SH-SY5Y (cell line): ENCODE results near the gene ARHGAP33.

ENCODE experiments used
- GATA2 ChIP-seq: IDR thresholded peaks from 2 replicates; pipeline ENCODE4 v1.6.1; 2011; ENCODE audit warnings: mild to moderate bottlenecking, low read depth, low read length
- GATA3 ChIP-seq: IDR thresholded peaks from 2 replicates; pipeline ENCODE4 v1.6.1; 2011; ENCODE audit warnings: low read depth, mild to moderate bottlenecking, low read length, moderate library complexity

The ARHGAP33 gene

DNA sequence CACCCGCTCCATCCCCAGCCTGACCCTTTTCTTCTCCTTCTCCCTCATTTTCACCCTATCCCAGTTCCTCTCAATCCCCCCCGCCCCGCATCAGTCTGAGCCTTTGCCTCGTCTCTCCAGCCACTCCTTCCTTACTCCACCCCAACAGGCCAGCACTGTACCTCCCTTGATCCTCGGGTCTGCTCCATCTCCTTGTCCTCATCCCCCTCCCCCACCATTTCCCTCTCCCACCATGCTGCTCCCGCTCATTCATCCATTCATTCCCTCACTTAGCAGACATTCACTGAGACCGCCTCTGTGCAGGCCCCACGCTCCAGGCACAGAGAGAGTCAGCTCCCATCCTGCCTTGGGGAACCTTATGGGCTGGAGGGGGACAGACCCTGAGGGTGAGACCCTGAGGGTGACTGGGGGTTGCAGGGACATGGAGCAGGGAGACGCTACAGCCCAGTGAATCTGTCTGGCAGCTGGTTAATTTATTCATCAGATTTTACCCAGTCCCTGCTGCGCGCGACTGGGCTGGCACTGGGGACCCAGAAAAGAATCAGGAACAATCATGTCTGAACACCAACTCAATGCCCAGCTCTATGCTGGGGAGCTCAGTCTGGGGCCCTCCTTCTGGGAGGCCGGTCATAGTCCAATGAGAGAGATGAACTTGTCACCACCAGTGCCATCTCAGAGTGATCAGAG, 881 bp downstream of the ARHGAP33 start:
- TF ChIP-seq GATA2 (no peak), GATA3 (no peak)

DNA sequence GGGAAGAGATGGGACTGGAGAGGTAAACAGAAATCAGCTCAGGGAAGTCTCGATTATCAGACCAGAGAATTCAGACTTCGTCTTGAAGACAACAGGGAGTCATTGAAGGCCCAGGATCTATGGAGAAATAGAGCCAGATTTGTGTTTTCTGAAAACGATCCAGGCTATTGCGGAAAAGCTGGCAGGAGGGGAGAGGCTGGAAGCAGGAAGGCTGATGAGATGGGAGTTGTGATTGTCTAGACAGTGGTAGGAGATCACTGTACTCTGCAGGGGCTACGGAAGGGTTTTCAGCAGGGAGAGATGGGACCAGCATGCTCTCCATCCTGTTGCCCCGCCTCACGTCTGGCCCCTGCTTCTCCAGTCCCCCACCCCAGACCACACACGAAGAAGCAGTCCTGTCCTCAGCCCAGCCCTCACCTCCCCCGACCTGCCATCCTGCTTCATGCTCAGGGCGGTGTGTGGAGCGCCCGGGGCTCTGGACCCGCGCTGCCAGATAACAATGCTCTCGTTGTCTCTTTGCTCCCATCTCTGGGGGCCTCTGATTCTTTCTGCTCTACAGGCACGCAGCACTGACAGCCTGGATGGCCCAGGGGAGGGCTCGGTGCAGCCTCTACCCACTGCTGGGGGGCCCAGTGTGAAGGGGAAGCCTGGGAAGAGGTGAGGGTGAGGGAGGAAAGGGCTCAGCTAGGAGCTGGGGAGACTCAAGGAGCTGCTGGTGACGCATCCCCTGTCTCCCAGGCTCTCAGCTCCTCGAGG, 1.9 kb downstream of the ARHGAP33 start:
- TF ChIP-seq GATA3 (no peak), GATA2 (no peak)

DNA sequence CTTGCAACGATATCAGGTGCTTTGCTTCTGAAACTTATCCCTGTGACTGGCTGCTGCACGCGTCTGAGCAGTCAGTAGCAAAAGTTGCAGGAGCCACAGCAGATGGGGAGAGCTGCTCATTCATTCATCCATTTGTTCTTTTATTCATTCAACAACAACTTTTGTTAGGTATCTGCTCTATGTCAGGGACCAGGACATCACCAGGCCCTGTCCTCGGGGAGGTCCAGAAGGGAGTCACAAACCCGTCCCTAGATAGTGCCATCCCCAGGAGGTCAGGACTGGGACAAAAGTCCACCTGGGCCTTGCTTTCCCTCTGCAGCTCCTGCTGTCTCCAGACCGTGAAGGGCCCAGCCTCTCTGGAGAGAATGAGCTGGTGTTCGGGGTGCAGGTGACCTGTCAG, 2.6 kb downstream of the ARHGAP33 start:
- no peak for TF ChIP-seq GATA3
- no peak for TF ChIP-seq GATA2

DNA sequence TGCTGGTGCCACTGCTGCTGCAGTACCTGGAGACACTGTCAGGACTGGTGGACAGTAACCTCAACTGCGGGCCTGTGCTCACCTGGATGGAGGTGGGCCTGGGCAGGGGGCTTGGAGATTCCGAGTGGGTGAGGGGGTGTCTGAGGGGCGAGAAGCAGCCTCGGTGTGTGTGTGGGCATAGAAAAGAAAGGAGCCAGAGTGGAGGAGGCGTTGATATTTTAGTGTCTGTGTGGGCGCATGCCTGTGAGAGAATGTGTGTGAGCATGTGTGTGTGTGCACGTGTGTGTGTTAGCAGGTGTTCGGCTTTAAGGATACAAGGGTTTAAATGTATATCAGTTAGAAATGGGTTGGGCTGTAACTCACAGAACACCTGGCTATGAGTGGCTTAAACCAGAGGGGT, 3.7 kb downstream of the ARHGAP33 start:
- no peak for TF ChIP-seq GATA3
- TF ChIP-seq GATA2: no peak

DNA sequence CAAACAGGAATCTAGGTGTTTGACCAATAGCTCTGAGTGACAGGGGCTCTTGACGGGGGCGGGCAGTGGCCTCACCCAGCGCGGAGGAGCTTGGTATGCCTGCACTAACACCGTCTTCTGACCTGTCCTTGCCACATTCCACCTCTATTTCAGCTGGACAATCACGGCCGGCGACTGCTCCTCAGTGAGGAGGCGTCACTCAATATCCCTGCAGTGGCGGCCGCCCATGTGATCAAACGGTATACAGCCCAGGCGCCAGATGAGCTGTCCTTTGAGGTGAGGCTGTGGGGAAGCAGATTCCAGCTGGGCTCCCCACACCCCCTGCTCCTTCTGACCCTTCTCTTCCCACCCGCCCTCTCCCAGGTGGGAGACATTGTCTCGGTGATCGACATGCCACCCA, 4.7 kb downstream of the ARHGAP33 start:
- TF ChIP-seq GATA2: no peak

DNA sequence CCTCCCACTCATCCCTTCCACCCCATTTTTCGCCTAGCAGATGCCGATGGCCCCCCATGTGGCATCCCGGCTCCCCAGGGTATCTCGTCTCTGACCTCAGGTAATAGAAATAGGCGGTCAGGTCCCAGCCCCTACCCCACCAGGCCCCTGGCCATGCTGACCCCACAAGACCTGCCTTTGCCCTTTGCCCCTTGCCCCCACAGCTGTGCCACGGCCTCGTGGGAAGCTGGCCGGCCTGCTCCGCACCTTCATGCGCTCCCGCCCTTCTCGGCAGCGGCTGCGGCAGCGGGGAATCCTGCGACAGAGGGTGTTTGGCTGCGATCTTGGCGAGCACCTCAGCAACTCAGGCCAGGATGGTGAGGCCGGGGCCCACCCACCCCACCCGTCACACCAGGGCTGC, 5.4 kb downstream of the ARHGAP33 start:
- no peak for TF ChIP-seq GATA2

DNA sequence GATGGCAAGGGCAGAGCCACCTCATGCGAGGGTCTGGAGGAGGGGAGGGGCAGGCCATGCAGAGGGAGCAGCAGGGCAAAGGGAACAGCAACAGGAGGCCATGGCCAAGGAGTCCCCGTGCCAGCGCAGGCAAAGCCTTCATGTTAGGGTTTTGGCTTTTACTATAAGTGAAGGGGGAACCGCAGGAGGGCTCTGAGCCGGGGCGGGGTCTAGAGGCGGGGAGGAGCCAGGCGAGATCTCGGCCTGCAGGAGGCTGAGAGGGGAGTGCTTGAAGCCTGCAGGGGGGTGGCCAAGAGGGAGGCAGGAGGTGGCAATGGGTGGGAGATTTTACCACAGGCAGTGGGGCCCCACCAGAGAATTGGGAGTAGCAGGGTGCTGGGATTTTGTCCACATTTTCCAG, 6.3 kb downstream of the ARHGAP33 start:
- TF ChIP-seq GATA2 (no peak), GATA3 (no peak)

DNA sequence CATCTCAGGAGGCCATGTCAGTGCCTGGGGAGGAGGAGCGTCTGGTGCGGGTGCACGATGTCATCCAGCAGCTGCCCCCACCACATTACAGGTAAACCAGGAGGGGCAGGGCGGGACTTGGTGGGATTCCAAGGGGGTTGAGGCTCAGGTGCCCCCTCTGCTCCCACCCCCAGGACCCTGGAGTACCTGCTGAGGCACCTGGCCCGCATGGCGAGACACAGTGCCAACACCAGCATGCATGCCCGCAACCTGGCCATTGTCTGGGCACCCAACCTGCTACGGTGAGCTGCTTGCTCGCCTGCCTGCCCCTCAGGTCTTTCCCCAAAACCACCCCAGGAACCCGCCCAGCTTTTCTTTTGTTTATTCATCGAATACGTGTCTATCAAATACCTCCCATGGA, 7.2 kb downstream of the ARHGAP33 start:
- TF ChIP-seq GATA2: no peak

DNA sequence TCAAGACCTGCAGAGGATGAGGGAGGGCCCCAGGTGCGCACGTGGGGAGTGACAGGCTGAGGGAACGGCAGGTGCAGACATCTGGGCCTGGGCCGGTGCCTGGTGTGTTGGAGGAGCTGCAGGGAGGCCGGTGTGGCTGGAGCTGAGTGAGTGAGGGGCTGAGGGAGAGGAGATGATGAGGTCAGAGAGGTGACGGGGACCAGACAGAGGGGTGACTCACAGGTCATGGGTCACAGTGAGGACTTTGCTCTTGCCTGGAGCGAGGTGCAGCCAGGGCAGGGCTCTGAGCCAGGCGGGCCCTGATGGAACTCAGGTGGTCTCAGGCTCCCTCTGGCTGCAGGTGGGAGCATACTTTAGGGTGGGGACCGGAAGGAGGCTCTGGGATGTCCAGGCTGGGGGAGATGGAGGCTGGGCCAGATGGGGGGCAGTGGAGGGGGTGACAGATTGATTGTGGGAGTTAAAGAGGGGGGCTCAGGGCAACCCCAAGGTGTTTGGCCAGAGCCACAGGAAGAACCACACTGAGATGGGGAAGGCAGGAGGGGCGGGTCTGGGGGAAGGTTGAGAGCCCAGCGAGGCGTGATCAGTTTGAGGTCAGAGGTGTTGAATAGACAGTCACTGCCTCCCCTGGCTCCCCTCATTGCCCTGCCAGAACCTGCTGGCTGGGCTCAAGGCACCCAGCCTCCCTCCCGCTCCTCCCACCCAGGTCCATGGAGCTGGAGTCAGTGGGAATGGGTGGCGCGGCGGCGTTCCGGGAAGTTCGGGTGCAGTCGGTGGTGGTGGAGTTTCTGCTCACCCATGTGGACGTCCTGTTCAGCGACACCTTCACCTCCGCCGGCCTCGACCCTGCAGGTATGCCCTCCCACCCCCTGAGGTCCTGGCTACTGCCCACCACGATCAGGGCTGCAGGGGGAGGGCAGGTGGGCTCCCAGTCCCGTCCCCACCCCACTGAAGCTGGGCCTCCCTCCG, 8.4 kb downstream of the ARHGAP33 start:
- TF ChIP-seq GATA3: no peak
- no peak for TF ChIP-seq GATA2

DNA sequence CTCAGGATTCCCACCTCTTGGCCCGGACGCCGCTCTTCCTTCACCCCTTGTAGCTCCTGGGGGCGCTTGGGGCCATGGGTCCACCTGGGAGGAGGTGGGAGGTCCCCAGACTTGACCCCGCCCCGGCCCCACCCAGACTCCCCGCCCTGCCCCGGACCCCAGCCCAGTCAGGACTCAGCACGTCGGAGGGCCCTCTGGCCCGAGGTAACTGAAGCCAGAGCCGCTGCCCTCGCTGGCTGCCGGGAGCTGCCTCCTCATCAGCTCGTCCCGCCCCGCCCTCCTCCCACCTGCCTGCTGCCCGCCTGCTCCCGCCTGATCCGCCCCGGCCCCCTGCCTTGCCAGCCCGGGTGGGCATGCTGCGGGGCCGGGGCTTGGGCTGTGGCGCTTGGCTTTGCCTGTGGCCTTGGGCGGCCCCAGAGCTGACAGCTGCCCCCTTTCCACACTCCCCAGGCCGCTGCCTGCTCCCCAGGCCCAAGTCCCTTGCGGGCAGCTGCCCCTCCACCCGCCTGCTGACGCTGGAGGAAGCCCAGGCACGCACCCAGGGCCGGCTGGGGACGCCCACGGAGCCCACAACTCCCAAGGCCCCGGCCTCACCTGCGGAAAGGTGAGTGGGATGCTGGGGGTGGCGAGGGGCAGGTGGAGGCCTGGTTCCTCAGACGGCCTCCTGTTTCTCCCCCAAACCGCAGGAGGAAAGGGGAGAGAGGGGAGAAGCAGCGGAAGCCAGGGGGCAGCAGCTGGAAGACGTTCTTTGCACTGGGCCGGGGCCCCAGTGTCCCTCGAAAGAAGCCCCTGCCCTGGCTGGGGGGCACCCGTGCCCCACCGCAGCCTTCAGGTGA, 9.4 kb downstream of the ARHGAP33 start:
- TF ChIP-seq GATA3 (no peak), GATA2 (no peak)

DNA sequence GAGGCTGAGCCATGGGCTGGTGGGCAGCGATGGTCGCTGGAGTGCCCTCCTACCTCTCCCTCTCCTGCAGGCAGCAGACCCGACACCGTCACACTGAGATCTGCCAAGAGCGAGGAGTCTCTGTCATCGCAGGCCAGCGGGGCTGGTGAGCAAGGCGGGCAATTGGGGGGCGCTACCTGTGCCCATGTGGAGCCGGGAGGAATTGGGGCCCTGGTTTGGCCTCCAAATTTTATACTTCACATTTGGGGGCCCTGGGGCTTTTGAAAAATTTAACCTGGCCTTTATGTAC, 9.9 kb downstream of the ARHGAP33 start:
- TF ChIP-seq GATA3 (no peak), GATA2 (no peak)

DNA sequence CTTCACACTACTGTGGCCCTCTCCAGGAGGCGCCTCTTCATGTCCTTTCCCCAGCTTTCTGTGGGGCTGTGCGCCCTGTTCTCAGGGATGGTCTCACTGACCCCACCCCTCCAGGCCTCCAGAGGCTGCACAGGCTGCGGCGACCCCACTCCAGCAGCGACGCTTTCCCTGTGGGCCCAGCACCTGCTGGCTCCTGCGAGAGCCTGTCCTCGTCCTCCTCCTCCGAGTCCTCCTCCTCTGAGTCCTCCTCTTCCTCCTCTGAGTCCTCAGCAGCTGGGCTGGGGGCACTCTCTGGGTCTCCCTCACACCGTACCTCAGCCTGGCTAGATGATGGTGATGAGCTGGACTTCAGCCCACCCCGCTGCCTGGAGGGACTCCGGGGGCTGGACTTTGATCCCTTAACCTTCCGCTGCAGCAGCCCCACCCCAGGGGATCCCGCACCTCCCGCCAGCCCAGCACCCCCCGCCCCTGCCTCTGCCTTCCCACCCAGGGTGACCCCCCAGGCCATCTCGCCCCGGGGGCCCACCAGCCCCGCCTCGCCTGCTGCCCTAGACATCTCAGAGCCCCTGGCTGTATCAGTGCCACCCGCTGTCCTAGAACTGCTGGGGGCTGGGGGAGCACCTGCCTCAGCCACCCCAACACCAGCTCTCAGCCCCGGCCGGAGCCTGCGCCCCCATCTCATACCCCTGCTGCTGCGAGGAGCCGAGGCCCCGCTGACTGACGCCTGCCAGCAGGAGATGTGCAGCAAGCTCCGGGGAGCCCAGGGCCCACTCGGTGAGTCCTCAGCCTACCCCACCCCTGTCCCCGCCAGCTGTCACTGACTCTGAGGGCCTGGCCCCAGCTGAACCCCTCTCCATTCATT, 11.2 kb downstream of the ARHGAP33 start:
- no peak for TF ChIP-seq GATA2
- no peak for TF ChIP-seq GATA3

DNA sequence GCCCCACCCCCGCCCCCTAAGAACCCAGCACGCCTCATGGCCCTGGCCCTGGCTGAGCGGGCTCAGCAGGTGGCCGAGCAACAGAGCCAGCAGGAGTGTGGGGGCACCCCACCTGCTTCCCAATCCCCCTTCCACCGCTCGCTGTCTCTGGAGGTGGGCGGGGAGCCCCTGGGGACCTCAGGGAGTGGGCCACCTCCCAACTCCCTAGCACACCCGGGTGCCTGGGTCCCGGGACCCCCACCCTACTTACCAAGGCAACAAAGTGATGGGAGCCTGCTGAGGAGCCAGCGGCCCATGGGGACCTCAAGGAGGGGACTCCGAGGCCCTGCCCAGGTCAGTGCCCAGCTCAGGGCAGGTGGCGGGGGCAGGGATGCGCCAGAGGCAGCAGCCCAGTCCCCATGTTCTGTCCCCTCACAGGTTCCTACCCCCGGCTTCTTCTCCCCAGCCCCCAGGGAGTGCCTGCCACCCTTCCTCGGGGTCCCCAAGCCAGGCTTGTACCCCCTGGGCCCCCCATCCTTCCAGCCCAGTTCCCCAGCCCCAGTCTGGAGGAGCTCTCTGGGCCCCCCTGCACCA, 11.9 kb downstream of the ARHGAP33 start:
- TF ChIP-seq GATA2: no peak
- TF ChIP-seq GATA3: no peak
